ENCODE measurements around the gene CHRM2.

Gene CHRM2

GRCh38 chr7:136897676-136898075 is 29.2 kb downstream of the CHRM2 start:
- DNase-seq, result no peak

GRCh38 chr7:136900005-136900404 is 31.6 kb downstream of the CHRM2 start:
- no peak for DNase-seq

- DNase-seq, result no peak
These were observed 42.3 kb downstream of the CHRM2 start for GRCh38 chr7:136910771-136911170.

GRCh38 chr7:136911344-136911743 is 42.9 kb downstream of the CHRM2 start:
- DNase-seq, result no peak

GRCh38 chr7:136912339-136912738 is 43.9 kb downstream of the CHRM2 start:
- no peak for DNase-seq

- DNase-seq, result no peak
These were observed 45.6 kb downstream of the CHRM2 start for GRCh38 chr7:136914016-136914415.

GRCh38 chr7:136919820-136920219 is 51.4 kb downstream of the CHRM2 start:
- DNase-seq, result no peak

- DNase-seq, result no peak
These were observed 54.7 kb downstream of the CHRM2 start for GRCh38 chr7:136923111-136923667.

GRCh38 chr7:136925044-136925443 is 56.6 kb downstream of the CHRM2 start:
- no peak for DNase-seq

- DNase-seq, result no peak
These were observed 57.1 kb downstream of the CHRM2 start for GRCh38 chr7:136925556-136925955.

GRCh38 chr7:136931169-136931867 is 62.9 kb downstream of the CHRM2 start:
- DNase-seq, result no peak

GRCh38 chr7:136937436-136937835 is 69.0 kb downstream of the CHRM2 start:
- no peak for DNase-seq

- no peak for DNase-seq
These were observed 70.0 kb downstream of the CHRM2 start for GRCh38 chr7:136938476-136938875.

GRCh38 chr7:136940122-136940521 is 71.7 kb downstream of the CHRM2 start:
- DNase-seq, result no peak

- DNase-seq, result no peak
These were observed 72.5 kb downstream of the CHRM2 start for GRCh38 chr7:136940917-136941316.

- no peak for DNase-seq
These were observed 73.4 kb downstream of the CHRM2 start for GRCh38 chr7:136941816-136942215.

- DNase-seq, result no peak
These were observed 73.9 kb downstream of the CHRM2 start for GRCh38 chr7:136942401-136942800.

- no peak for DNase-seq
These were observed 74.5 kb downstream of the CHRM2 start for GRCh38 chr7:136942994-136943393.

GRCh38 chr7:136947347-136947746 is 78.9 kb downstream of the CHRM2 start:
- no peak for DNase-seq

- no peak for DNase-seq
These were observed 81.9 kb downstream of the CHRM2 start for GRCh38 chr7:136950331-136950730.

GRCh38 chr7:136953386-136953785 is 84.9 kb downstream of the CHRM2 start:
- DNase-seq, result no peak

GRCh38 chr7:136956232-136956631 is 87.8 kb downstream of the CHRM2 start:
- no peak for DNase-seq

- DNase-seq, result no peak
These were observed 88.2 kb downstream of the CHRM2 start for GRCh38 chr7:136956671-136957070.

GRCh38 chr7:136957391-136957790 is 88.9 kb downstream of the CHRM2 start:
- DNase-seq, result no peak

- DNase-seq, result no peak
These were observed 89.6 kb downstream of the CHRM2 start for GRCh38 chr7:136958016-136958415.
